Neural progenitor cell (in vitro differentiated cells): ENCODE measurements around the gene AMFR. TPM values are rescaled to one million over a fixed set of nuclear protein-coding genes. Genes with fewer than 3 reads are reported as not detected.

ENCODE experiments used
- DNase-seq: peaks from one replicate; pipeline ENCODE4 v3.0.0-alpha.2; 2016; ENCODE audit warnings: low spot score
- H2AFZ ChIP-seq: fragments of 200-600 bp; sonication (generic); replicated peaks from 2 replicates; pipeline ENCODE4 v1.6.1; 2016; ENCODE audit warnings: antibody characterized with exemption
- H3F3A ChIP-seq: fragments of 200-600 bp; sonication (generic); 2 replicates; pipeline ENCODE4 v1.6.1; 2016; ENCODE audit warnings: antibody characterized with exemption, low read depth
- H3K27ac ChIP-seq: fragments of 200-600 bp; sonication (generic); 2 replicates; pipeline ENCODE4 v1.5.1; 2016; ENCODE audit warnings: mild to moderate bottlenecking
- H3K27me3 ChIP-seq: fragments of 200-600 bp; sonication (generic); 2 replicates; pipeline ENCODE4 v1.6.1; 2016; ENCODE audit warnings: mild to moderate bottlenecking, moderate library complexity
- H3K36me3 ChIP-seq: fragments of 200-600 bp; sonication (generic); 2 replicates; pipeline ENCODE4 v1.5.1; 2016
- H3K4me1 ChIP-seq: fragments of 200-600 bp; sonication (generic); 2 replicates; pipeline ENCODE4 v1.6.1; 2016; ENCODE audit warnings: mixed run types
- H3K4me2 ChIP-seq: fragments of 200-600 bp; sonication (generic); 2 replicates; pipeline ENCODE4 v1.6.1; 2016
- H3K4me3 ChIP-seq: fragments of 200-600 bp; sonication (generic); 2 replicates; pipeline ENCODE4 v1.5.1; 2016
- H3K79me2 ChIP-seq: fragments of 200-600 bp; sonication (generic); 2 replicates; pipeline ENCODE4 v1.6.1; 2016; ENCODE audit warnings: low read depth
- H3K9ac ChIP-seq: fragments of 200-600 bp; sonication (generic); 2 replicates; pipeline ENCODE4 v1.6.1; 2016
- H3K9me3 ChIP-seq: fragments of 200-600 bp; sonication (generic); 2 replicates; pipeline ENCODE4 v1.5.1; 2016; ENCODE audit warnings: low read depth
- H4K20me1 ChIP-seq: fragments of 200-600 bp; sonication (generic); 2 replicates; pipeline ENCODE4 v1.6.1; 2016; ENCODE audit warnings: low read depth
- H3K27ac Mint-ChIP-seq: 3 replicates; pipeline ENCODE4 v1.8.0; 2021; ENCODE audit warnings: mixed read lengths
- H3K27me3 Mint-ChIP-seq: 2 replicates; pipeline ENCODE4 v1.8.0; 2022; ENCODE audit warnings: low read depth, mild to moderate bottlenecking, inconsistent platforms, moderate library complexity, mixed read lengths; ENCODE audit not compliant: insufficient read depth
- H3K36me3 Mint-ChIP-seq: 3 replicates; pipeline ENCODE4 v1.8.0; 2021; ENCODE audit warnings: mixed read lengths
- H3K4me1 Mint-ChIP-seq: 3 replicates; pipeline ENCODE4 v1.8.0; 2021; ENCODE audit warnings: mixed read lengths
- H3K4me3 Mint-ChIP-seq: 3 replicates; pipeline ENCODE4 v1.8.0; 2021; ENCODE audit warnings: mild to moderate bottlenecking, moderate library complexity, mixed read lengths
- H3K9me3 Mint-ChIP-seq: 3 replicates; pipeline ENCODE4 v1.8.0; 2020; ENCODE audit warnings: mixed read lengths
- CTCF ChIP-seq: fragments of 200-600 bp; sonication (generic); IDR thresholded peaks from 2 replicates; pipeline ENCODE4 v1.5.1; 2017; ENCODE audit warnings: antibody characterized with exemption, mild to moderate bottlenecking
- EZH2 ChIP-seq: fragments of 200-600 bp; sonication (generic); IDR thresholded peaks from 2 replicates; pipeline ENCODE4 v1.6.1; 2017; ENCODE audit warnings: antibody characterized with exemption, mild to moderate bottlenecking, moderate library complexity
- EZH2phosphoT487 ChIP-seq: fragments of 200-600 bp; sonication (generic); IDR thresholded peaks from 2 replicates; pipeline ENCODE4 v1.6.1; 2017; ENCODE audit warnings: antibody characterized with exemption
- total RNA-seq: library from RNA; depleted of rRNA; stranded (reverse); fragments of >200 nt; gene quantifications from 2 replicates; pipeline ENCODE4 v1.2.3, GENCODE V29; 2015; ENCODE audit warnings: low replicate concordance

Gene AMFR
- total RNA-seq, 1 donor from 2014 or later, result 38.7 TPM

GRCh38 chr16:56363781-56364565, 61.4 kb downstream of the AMFR start:
- no peaks in the 10 kb centered on the region for H3K9me3 Mint-ChIP-seq
- H2AFZ ChIP-seq, result no peak overlapping the region
- H3K4me2 ChIP-seq, result no peak overlapping the region
- H3K4me1 Mint-ChIP-seq, result peaks cover 2% of the 10 kb centered on the region
- no peak overlapping the region for H3K27ac ChIP-seq
- H3K9ac ChIP-seq, result no peak overlapping the region
- H4K20me1 ChIP-seq, result no peaks in the 10 kb centered on the region
- H3K79me2 ChIP-seq, result no peaks in the 10 kb centered on the region
- peaks cover 2% of the 10 kb centered on the region for H3K27me3 Mint-ChIP-seq
- H3K4me1 ChIP-seq, result peaks cover 5% of the 10 kb centered on the region
- peaks cover 23% of the 10 kb centered on the region for H3K36me3 Mint-ChIP-seq
- H3F3A ChIP-seq, result no peaks in the 10 kb centered on the region
- H3K9me3 ChIP-seq, result no peaks in the 10 kb centered on the region
- H3K4me3 Mint-ChIP-seq, result no peak overlapping the region
- no peak for TF ChIP-seq EZH2phosphoT487
- no peak for TF ChIP-seq CTCF
- TF ChIP-seq EZH2, result no peak
- no peak for DNase-seq
- no peak overlapping the region for H3K27ac Mint-ChIP-seq
- H3K27me3 ChIP-seq, result no peaks in the 10 kb centered on the region
- no peak overlapping the region for H3K4me3 ChIP-seq
- H3K36me3 ChIP-seq, result no peaks in the 10 kb centered on the region

- H3K79me2 ChIP-seq, result no peaks in the 10 kb centered on the region
- no peak overlapping the region for H3K4me2 ChIP-seq
- no peak overlapping the region for H3K4me3 ChIP-seq
- no peaks in the 10 kb centered on the region for H3K9me3 Mint-ChIP-seq
- no peak overlapping the region for H3K9ac ChIP-seq
- DNase-seq, result no peak
- H4K20me1 ChIP-seq, result no peaks in the 10 kb centered on the region
- no peaks in the 10 kb centered on the region for H3K36me3 ChIP-seq
- H3K27me3 Mint-ChIP-seq, result no peaks in the 10 kb centered on the region
- no peaks in the 10 kb centered on the region for H3K27me3 ChIP-seq
- H2AFZ ChIP-seq, result no peak overlapping the region
- no peak for TF ChIP-seq EZH2phosphoT487
- TF ChIP-seq EZH2, result no peak
- no peak for TF ChIP-seq CTCF
- peaks cover 4% of the 10 kb centered on the region for H3F3A ChIP-seq
- H3K36me3 Mint-ChIP-seq, result peaks cover 17% of the 10 kb centered on the region
- no peak overlapping the region for H3K27ac Mint-ChIP-seq
- H3K4me1 ChIP-seq, result peaks cover 12% of the 10 kb centered on the region
- no peak overlapping the region for H3K27ac ChIP-seq
- H3K4me1 Mint-ChIP-seq, result peaks cover 7% of the 10 kb centered on the region
- no peaks in the 10 kb centered on the region for H3K9me3 ChIP-seq
- no peak overlapping the region for H3K4me3 Mint-ChIP-seq
Measured at GRCh38 chr16:56363181-56363716, 62.1 kb downstream of the AMFR start.

GRCh38 chr16:56362706-56363105, 62.6 kb downstream of the AMFR start:
- Histone ChIP-seq H3K4me1 (peaks cover 18% of the 10 kb centered on the region), H4K20me1 (no peaks in the 10 kb centered on the region), H3K4me2 (no peak overlapping the region), H3K4me3 (no peak overlapping the region), H3K36me3 (no peaks in the 10 kb centered on the region), H3K27ac (no peak overlapping the region), H3K27me3 (no peaks in the 10 kb centered on the region), H3K9ac (no peak overlapping the region), H2AFZ (no peak overlapping the region), H3K9me3 (no peaks in the 10 kb centered on the region), H3K79me2 (no peaks in the 10 kb centered on the region), H3F3A (peaks cover 7% of the 10 kb centered on the region)
- Mint-ChIP-seq H3K27me3 (no peaks in the 10 kb centered on the region), H3K4me3 (no peak overlapping the region), H3K27ac (no peak overlapping the region), H3K9me3 (no peaks in the 10 kb centered on the region), H3K36me3 (peaks cover 15% of the 10 kb centered on the region), H3K4me1 (peaks cover 12% of the 10 kb centered on the region)
- no peak for DNase-seq
- TF ChIP-seq EZH2, result no peak
- no peak for TF ChIP-seq CTCF
- TF ChIP-seq EZH2phosphoT487, result no peak
